IMR-90 (cell line): Measurements from ENCODE around the gene MYCBP. TPM values are rescaled to one million over a fixed set of nuclear protein-coding genes. Genes with fewer than 3 reads are reported as not detected.

ENCODE experiments used
- ATAC-seq: fragments of 200-7000 bp; cut with Tn5 transposase; 2 replicates; pipeline ENCODE4 v1.9.1; 2020; ENCODE audit warnings: low read depth, mild to moderate bottlenecking, moderate library complexity
- BruUV-seq: library from RNA; stranded (reverse); fragments of 400-500 nt; replicated peaks from 2 replicates; lab custom pipeline; 2021; lab: Mats Ljungman, UMichigan
- CTCF ChIA-PET: fragments of 300-600 bp; formaldehyde crosslinking; extraction: SDS; loops from one replicate; lab custom pipeline; 2021; ENCODE audit warnings: antibody characterized with exemption; lab: Yijun Ruan, JAX
- POLR2A ChIA-PET: fragments of 300-600 bp; sonication (Branson Sonifier 250); formaldehyde crosslinking; loops from one replicate; lab custom pipeline; 2022; ENCODE audit warnings: antibody characterized with exemption; ENCODE audit not compliant: unreplicated experiment; lab: Charles Lee
- DNase-seq: peaks from one replicate; pipeline ENCODE4 v3.0.0; 2013
- H2AFZ ChIP-seq: replicated peaks from 2 replicates; pipeline ENCODE3; 2013; ENCODE audit warnings: low read length, mild to moderate bottlenecking; ENCODE audit not compliant: poor library complexity
- H2AK5ac ChIP-seq: 2 replicates; pipeline ENCODE4 v1.6.1; 2013; ENCODE audit warnings: low read depth, low read length, inconsistent platforms
- H2AK9ac ChIP-seq: replicated peaks from 2 replicates; pipeline ENCODE3; 2013; ENCODE audit warnings: mild to moderate bottlenecking, low read depth, low read length, moderate library complexity; ENCODE audit not compliant: poor library complexity
- H2BK120ac ChIP-seq: 2 replicates; pipeline ENCODE4 v1.6.1; 2013; ENCODE audit warnings: low read depth, low read length, inconsistent platforms
- H2BK15ac ChIP-seq: 3 replicates; pipeline ENCODE4 v1.6.1; 2013; ENCODE audit warnings: low read depth, low read length, inconsistent platforms
- H2BK20ac ChIP-seq: 2 replicates; pipeline ENCODE4 v1.6.1; 2013; ENCODE audit warnings: low read depth, mild to moderate bottlenecking, inconsistent platforms, low read length, moderate library complexity
- H2BK5ac ChIP-seq: 2 replicates; pipeline ENCODE4 v1.6.1; 2013; ENCODE audit warnings: mild to moderate bottlenecking, low read depth, low read length, inconsistent platforms; ENCODE audit not compliant: poor library complexity, severe bottlenecking
- H3K14ac ChIP-seq: replicated peaks from 2 replicates; pipeline ENCODE4 v1.6.1; 2013; ENCODE audit warnings: low read depth, low read length, inconsistent platforms
- H3K18ac ChIP-seq: 2 replicates; pipeline ENCODE4 v1.6.1; 2013; ENCODE audit warnings: low read depth, low read length, control low read depth
- H3K23ac ChIP-seq: 2 replicates; pipeline ENCODE4 v1.6.1; 2013; ENCODE audit warnings: low read depth, low read length, inconsistent platforms
- H3K27ac ChIP-seq: 2 replicates; pipeline ENCODE4 v1.5.1; 2013; ENCODE audit warnings: mild to moderate bottlenecking, control low read depth, low read length; ENCODE audit not compliant: insufficient read depth
- H3K27me3 ChIP-seq: 2 replicates; pipeline ENCODE4 v1.6.1; 2013; ENCODE audit warnings: low read length; ENCODE audit not compliant: control insufficient read depth, insufficient read depth
- H3K36me3 ChIP-seq: 2 replicates; pipeline ENCODE4 v1.6.1; 2013; ENCODE audit warnings: low read length, mixed read lengths; ENCODE audit not compliant: control insufficient read depth, insufficient read depth
- H3K4ac ChIP-seq: 2 replicates; pipeline ENCODE4 v1.6.1; 2013; ENCODE audit warnings: low read depth, low read length, inconsistent platforms
- H3K4me1 ChIP-seq: 2 replicates; pipeline ENCODE4 v1.6.1; 2013; ENCODE audit warnings: low read length, mixed read lengths; ENCODE audit not compliant: control insufficient read depth, insufficient read depth
- H3K4me2 ChIP-seq: 2 replicates; pipeline ENCODE4 v1.6.1; 2013; ENCODE audit warnings: low read depth, mild to moderate bottlenecking, control low read depth, low read length, moderate library complexity
- H3K4me3 ChIP-seq: 2 replicates; pipeline ENCODE4 v1.5.1; 2013; ENCODE audit warnings: low read depth, mild to moderate bottlenecking, control low read depth, low read length, moderate library complexity; ENCODE audit not compliant: insufficient read depth
- H3K56ac ChIP-seq: 2 replicates; pipeline ENCODE4 v1.6.1; 2013; ENCODE audit warnings: low read length, inconsistent platforms; ENCODE audit not compliant: insufficient read depth; ENCODE audit errors: extremely low read depth
- H3K79me1 ChIP-seq, 2 experiments: 2 replicates each; pipeline ENCODE4 v1.6.1; 2013; ENCODE audit warnings: low read length in 2 of 2, inconsistent platforms in 1 of 2, low read depth in 1 of 2
- H3K9ac ChIP-seq: 2 replicates; pipeline ENCODE4 v1.6.1; 2013; ENCODE audit warnings: low read depth, low read length, control low read depth
- H3K9me1 ChIP-seq: 2 replicates; pipeline ENCODE4 v1.6.1; 2013; ENCODE audit warnings: low read length, inconsistent platforms; ENCODE audit not compliant: insufficient read depth
- H3K9me3 ChIP-seq: 2 replicates; pipeline ENCODE4 v1.6.1; 2013; ENCODE audit warnings: low read length; ENCODE audit not compliant: control insufficient read depth, insufficient read depth
- H4K20me1 ChIP-seq: 2 replicates; pipeline ENCODE4 v1.6.1; 2013; ENCODE audit warnings: low read length, inconsistent platforms; ENCODE audit not compliant: insufficient read depth
- H4K5ac ChIP-seq: 2 replicates; pipeline ENCODE4 v1.6.1; 2013; ENCODE audit warnings: mild to moderate bottlenecking, low read depth, low read length, control low read depth
- H4K8ac ChIP-seq, 2 experiments: 2 replicates each; pipeline ENCODE4 v1.6.1; 2013; ENCODE audit warnings: low read depth in 2 of 2, low read length in 2 of 2, control low read depth in 1 of 2, inconsistent platforms in 1 of 2
- H4K91ac ChIP-seq: 2 replicates; pipeline ENCODE4 v1.6.1; 2013; ENCODE audit warnings: low read depth, low read length, inconsistent platforms; ENCODE audit not compliant: insufficient read depth
- BHLHE40 ChIP-seq: fragments of 150-350 bp; IDR thresholded peaks from 2 replicates; pipeline ENCODE4 v1.6.1; 2016; ENCODE audit warnings: mild to moderate bottlenecking, low read depth, low read length
- CEBPB ChIP-seq: IDR thresholded peaks from 2 replicates; pipeline ENCODE4 v1.6.1; 2012; ENCODE audit warnings: low read depth, low read length, improper control_type of control experiment
- CHD1 ChIP-seq: IDR thresholded peaks from 2 replicates; pipeline ENCODE4 v1.6.1; 2012; ENCODE audit warnings: low read depth, low read length, improper control_type of control experiment
- CTCF ChIP-seq: conservative IDR thresholded peaks from 2 replicates; pipeline ENCODE4 v1.5.1; 2012; ENCODE audit warnings: mild to moderate bottlenecking, low read depth, low read length, improper control_type of control experiment
- FOS ChIP-seq: fragments of 150-350 bp; IDR thresholded peaks from 2 replicates; pipeline ENCODE4 v1.6.1; 2016; ENCODE audit warnings: low read depth, low read length
- MAFK ChIP-seq: IDR thresholded peaks from 2 replicates; pipeline ENCODE4 v1.6.1; 2012; ENCODE audit warnings: low read depth, low read length, improper control_type of control experiment
- MAZ ChIP-seq: IDR thresholded peaks from 2 replicates; pipeline ENCODE4 v1.6.1; 2012; ENCODE audit warnings: low read depth, mild to moderate bottlenecking, low read length, improper control_type of control experiment, moderate library complexity, borderline replicate concordance
- MXI1 ChIP-seq: IDR thresholded peaks from 2 replicates; pipeline ENCODE4 v1.6.1; 2012; ENCODE audit warnings: low read depth, mild to moderate bottlenecking, low read length, moderate library complexity, borderline replicate concordance
- NFE2L2 ChIP-seq: fragments of 150-350 bp; IDR thresholded peaks from 2 replicates; pipeline ENCODE4 v1.6.1; 2016; ENCODE audit warnings: low read depth, mild to moderate bottlenecking, low read length
- POLR2A ChIP-seq: IDR thresholded peaks from 2 replicates; pipeline ENCODE4 v1.6.1; 2012; ENCODE audit warnings: mild to moderate bottlenecking, low read depth, low read length
- RAD21 ChIP-seq: IDR thresholded peaks from 2 replicates; pipeline ENCODE4 v1.6.1; 2012; ENCODE audit warnings: low read length, improper control_type of control experiment
- RCOR1 ChIP-seq: IDR thresholded peaks from 2 replicates; pipeline ENCODE4 v1.6.1; 2012; ENCODE audit warnings: mild to moderate bottlenecking, low read length, improper control_type of control experiment; ENCODE audit not compliant: insufficient replicate concordance
- RFX5 ChIP-seq: IDR thresholded peaks from 2 replicates; pipeline ENCODE4 v1.8.0; 2012; ENCODE audit warnings: low read depth, mild to moderate bottlenecking, low read length, moderate library complexity
- SMC3 ChIP-seq: fragments of 150-350 bp; IDR thresholded peaks from 2 replicates; pipeline ENCODE4 v1.6.1; 2016; ENCODE audit warnings: low read depth, mild to moderate bottlenecking, antibody characterized with exemption, low read length, moderate library complexity
- WGBS, 2 experiments: methylation state at CpG; one replicate each; pipeline versions ENCODE4 v1.1.5 to v1.1.7; 2013; ENCODE audit warnings: missing lambda C conversion rate in 2 of 2; ENCODE audit not compliant: insufficient read length in 1 of 2; ENCODE audit errors: extremely low coverage in 2 of 2; 5-methylcytosine and 5-hydroxymethylcytosine counted together
- dilution Hi-C: fragments of 300-500 bp; cut with HindIII; formaldehyde crosslinking; loops from one replicate; pipeline ENCODE4 v1.14.3; 2018; ENCODE audit warnings: low sequenced_read_pairs; ENCODE audit not compliant: unreplicated experiment
- in situ Hi-C: fragments of 300-500 bp; cut with MboI; formaldehyde crosslinking; loops from 3 replicates; pipeline ENCODE4 v1.14.3; 2019; ENCODE audit warnings: low sequenced_read_pairs, inconsistent platforms, mixed read lengths
- intact Hi-C: fragments of 100-400 bp; cut with micrococcal nuclease; formaldehyde crosslinking; loops from 2 replicates; pipeline ENCODE4 v1.10.0; 2022
- polyA plus RNA-seq, 3 experiments: library from polyadenylated mRNA; depleted of rRNA; stranded (reverse); fragments of >200 nt; gene quantifications; 2 replicates each; pipeline ENCODE4 v1.2.3, GENCODE V29; 2012; ENCODE audit warnings: low replicate concordance in 1 of 3
- total RNA-seq: library from RNA; depleted of rRNA; stranded (reverse); fragments of >200 nt; gene quantifications from 2 replicates; pipeline ENCODE4 v1.2.3, GENCODE V29; 2012
- TF ChIP-seq, protein P1 (sequence below): fragments of 150-350 bp; IDR thresholded peaks from 2 replicates; pipeline ENCODE4 v1.6.1; 2017; ENCODE audit warnings: mild to moderate bottlenecking, antibody characterized with exemption, low read length, low read depth
- TF ChIP-seq, protein P2 (sequence below): fragments of 150-350 bp; IDR thresholded peaks from 2 replicates; pipeline ENCODE4 v1.6.1; 2016; ENCODE audit warnings: low read depth, mild to moderate bottlenecking, low read length, moderate library complexity, borderline replicate concordance

MYCBP gene
- total and polyA plus RNA-seq, 2 of the 4 experiments (the other 2 are of a cell fraction), result 9.9 to 11.9 TPM

DNA sequence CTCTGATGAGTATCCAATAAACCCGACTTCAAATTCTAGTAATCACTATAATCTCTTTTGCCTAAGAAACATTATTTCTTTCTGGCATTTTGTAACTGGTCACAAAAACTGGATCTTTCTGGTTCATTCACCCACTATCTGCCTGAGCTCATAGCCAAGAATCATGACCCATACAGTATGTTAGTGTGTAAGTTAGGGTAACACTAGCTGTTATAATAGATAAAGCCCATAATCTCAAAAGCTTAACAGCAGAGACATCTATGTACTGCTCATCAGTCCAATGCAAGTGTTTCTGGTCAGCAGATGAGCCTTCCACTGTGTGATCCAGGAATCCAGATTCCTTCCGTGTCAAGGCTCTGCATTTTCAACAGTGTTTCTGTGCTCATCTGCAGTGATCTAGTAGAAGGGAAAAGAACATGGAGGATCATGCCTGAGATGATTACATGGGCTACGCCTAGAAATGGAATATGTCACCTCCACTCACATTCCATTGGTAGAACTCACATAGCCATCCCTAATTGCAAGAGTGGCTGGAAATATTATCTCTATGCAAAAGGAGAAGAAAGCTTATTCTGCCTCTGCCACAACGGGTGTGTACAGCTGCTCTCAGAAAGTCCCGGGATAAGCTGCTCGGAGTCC is 41.3 kb downstream of the MYCBP start:
- in situ Hi-C loops, result loop anchor here (5.0 kb wide), 1 partner anchor 805 kb away; no protein-coding TSS in a partner anchor
- no peak overlapping the region for H2AK5ac ChIP-seq

More for the DNA sequence above, 41.3 kb downstream of the MYCBP start:
- CTCF ChIA-PET, result interaction anchor here (1.0 kb wide), 1 partner anchor 12 kb away, joined by 3 read pairs; no protein-coding TSS in a partner anchor
- Histone ChIP-seq H3K9me1 (no peaks in the 10 kb centered on the region), H2AK9ac (no peak overlapping the region), H2BK120ac (no peak overlapping the region), H2BK5ac (no peak overlapping the region), H3K4me3 (no peak overlapping the region), H3K18ac (no peak overlapping the region), H3K4ac (no peak overlapping the region), H3K79me1 (no peaks in the 10 kb centered on the region), H4K8ac (no peak overlapping the region), H3K27me3 (peaks cover 33% of the 10 kb centered on the region), H3K9ac (no peak overlapping the region), H4K91ac (no peak overlapping the region), H2BK15ac (no peak overlapping the region), H2AFZ (no peak overlapping the region), H3K56ac (no peak overlapping the region), H3K14ac (no peak overlapping the region), H3K9me3 (no peaks in the 10 kb centered on the region), H3K36me3 (no peaks in the 10 kb centered on the region), H3K4me1 (peaks cover 4% of the 10 kb centered on the region; the same call in 1 of the 2 replicates), H3K23ac (no peak overlapping the region), H3K4me2 (no peak overlapping the region), H4K5ac (no peak overlapping the region), H4K20me1 (no peaks in the 10 kb centered on the region), H3K27ac (no peak overlapping the region), H2BK20ac (no peak overlapping the region)
- TF ChIP-seq, protein P1, sequence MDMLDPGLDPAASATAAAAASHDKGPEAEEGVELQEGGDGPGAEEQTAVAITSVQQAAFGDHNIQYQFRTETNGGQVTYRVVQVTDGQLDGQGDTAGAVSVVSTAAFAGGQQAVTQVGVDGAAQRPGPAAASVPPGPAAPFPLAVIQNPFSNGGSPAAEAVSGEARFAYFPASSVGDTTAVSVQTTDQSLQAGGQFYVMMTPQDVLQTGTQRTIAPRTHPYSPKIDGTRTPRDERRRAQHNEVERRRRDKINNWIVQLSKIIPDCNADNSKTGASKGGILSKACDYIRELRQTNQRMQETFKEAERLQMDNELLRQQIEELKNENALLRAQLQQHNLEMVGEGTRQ, result no peak
- TF ChIP-seq, protein P2, sequence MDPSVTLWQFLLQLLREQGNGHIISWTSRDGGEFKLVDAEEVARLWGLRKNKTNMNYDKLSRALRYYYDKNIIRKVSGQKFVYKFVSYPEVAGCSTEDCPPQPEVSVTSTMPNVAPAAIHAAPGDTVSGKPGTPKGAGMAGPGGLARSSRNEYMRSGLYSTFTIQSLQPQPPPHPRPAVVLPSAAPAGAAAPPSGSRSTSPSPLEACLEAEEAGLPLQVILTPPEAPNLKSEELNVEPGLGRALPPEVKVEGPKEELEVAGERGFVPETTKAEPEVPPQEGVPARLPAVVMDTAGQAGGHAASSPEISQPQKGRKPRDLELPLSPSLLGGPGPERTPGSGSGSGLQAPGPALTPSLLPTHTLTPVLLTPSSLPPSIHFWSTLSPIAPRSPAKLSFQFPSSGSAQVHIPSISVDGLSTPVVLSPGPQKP, result no peak
- TF ChIP-seq CTCF (no peak), FOS (no peak), MAFK (no peak), MAZ (no peak), RCOR1 (no peak), RFX5 (no peak), POLR2A (no peak), RAD21 (no peak), MXI1 (no peak), CEBPB (no peak), CHD1 (no peak), NFE2L2 (no peak), SMC3 (no peak), BHLHE40 (no peak)
- no peak for ATAC-seq
- no TSS peak for BruUV-seq
- WGBS, 2 experiments, result 83% methylated on average over 2 of the region's 6 CpGs; no CpG with 5 or more reads in 1 of the 2 experiments
- intact Hi-C loops, result no loop called here
- POLR2A ChIA-PET, result no interaction called here
- dilution Hi-C loops, result no loop called here
- no peak for DNase-seq
